SK-N-SH (cell line): Measurements from ENCODE around the gene FAM131A. TPM values are rescaled to one million over a fixed set of nuclear protein-coding genes. Genes with fewer than 3 reads are reported as not detected.

Experiments used
- CTCF ChIA-PET: fragments of 300-600, 350-600 bp; formaldehyde crosslinking; extraction: SDS; loops from one replicate; lab custom pipeline; 2021; lab: Yijun Ruan, JAX
- POLR2A ChIA-PET: fragments of 350-600 bp; sonication (Branson Sonifier 250); formaldehyde crosslinking; extraction: SDS; loops from one replicate; lab custom pipeline; 2020; ENCODE audit warnings: antibody characterized with exemption, inconsistent platforms; lab: Yijun Ruan, JAX
- DNase-seq: peaks from one replicate; pipeline ENCODE4 v3.0.0; 2012
- H2AFZ ChIP-seq: fragments of 200-600 bp; sonication (generic); 2 replicates; pipeline ENCODE4 v1.8.1; 2016; ENCODE audit warnings: antibody characterized with exemption, mild to moderate bottlenecking, low read depth
- H3F3A ChIP-seq: fragments of 200-600 bp; sonication (generic); replicated peaks from 2 replicates; pipeline ENCODE3; 2016; ENCODE audit warnings: antibody characterized with exemption, mild to moderate bottlenecking; ENCODE audit not compliant: insufficient read depth
- H3K27ac ChIP-seq, 2 experiments: fragments of 200-500 bp in 1 of 2; fragments of 200-600 bp in 1 of 2; sonication (Bioruptor generic) in 1 of 2; sonication (generic), shearing (Covaris generic) in 1 of 2; 2 replicates each; pipeline versions ENCODE4 v1.5.1 to v1.6.1; 2014 to 2016; ENCODE audit warnings: low read depth in 2 of 2, inconsistent platforms in 1 of 2, low read length in 1 of 2, mild to moderate bottlenecking in 1 of 2, mixed read lengths in 1 of 2
- H3K27me3 ChIP-seq: fragments of 200-600 bp; sonication (generic), shearing (Covaris generic); 2 replicates; pipeline ENCODE4 v1.6.1; 2016; ENCODE audit warnings: mixed run types; ENCODE audit not compliant: insufficient read depth
- H3K36me3 ChIP-seq, 2 experiments: fragments of 200-500 bp in 1 of 2; fragments of 200-600 bp in 1 of 2; sonication (Bioruptor generic) in 1 of 2; sonication (generic) in 1 of 2; replicated peaks in 1 of 2; 2 replicates each; pipeline versions ENCODE3 to v1.5.1; 2014 to 2016; ENCODE audit warnings: low read length in 1 of 2, mild to moderate bottlenecking in 1 of 2; ENCODE audit not compliant: insufficient read depth in 2 of 2, control insufficient read depth in 1 of 2
- H3K4me1 ChIP-seq, 2 experiments: fragments of 200-500 bp in 1 of 2; fragments of 200-600 bp in 1 of 2; sonication (Bioruptor generic) in 1 of 2; sonication (generic), shearing (Covaris generic) in 1 of 2; 2 replicates each; pipeline versions ENCODE4 v1.5.1 to v1.6.1; 2014 to 2016; ENCODE audit warnings: low read depth in 1 of 2, low read length in 1 of 2, mixed run types in 1 of 2; ENCODE audit not compliant: insufficient read depth in 2 of 2, control insufficient read depth in 1 of 2
- H3K4me2 ChIP-seq: fragments of 200-600 bp; sonication (generic), shearing (Covaris generic); 2 replicates; pipeline ENCODE4 v1.6.1; 2017; ENCODE audit warnings: mixed run types
- H3K4me3 ChIP-seq, 2 experiments: fragments of 200-500 bp in 1 of 2; fragments of 200-600 bp in 1 of 2; sonication (Bioruptor generic) in 1 of 2; sonication (generic), shearing (Covaris generic) in 1 of 2; 2 replicates each; pipeline versions ENCODE4 v1.5.1 to v1.8.1; 2014 to 2016; ENCODE audit warnings: low read depth in 2 of 2, inconsistent platforms in 1 of 2, low read length in 1 of 2, mild to moderate bottlenecking in 1 of 2, mixed read lengths in 1 of 2, moderate library complexity in 1 of 2
- H3K79me2 ChIP-seq: fragments of 200-600 bp; sonication (generic); 2 replicates; pipeline ENCODE4 v1.8.1; 2017; ENCODE audit warnings: mild to moderate bottlenecking; ENCODE audit not compliant: insufficient read depth
- H3K9ac ChIP-seq: fragments of 200-600 bp; sonication (generic); 2 replicates; pipeline ENCODE4 v1.6.1; 2017; ENCODE audit warnings: mixed run types
- H3K9me2 ChIP-seq: fragments of 200-600 bp; sonication (generic); 2 replicates; pipeline ENCODE4 v1.6.1; 2017; ENCODE audit warnings: mixed run types
- H3K9me3 ChIP-seq: fragments of 200-600 bp; sonication (generic); 2 replicates; pipeline ENCODE4 v1.6.1; 2017; ENCODE audit warnings: mixed run types, mild to moderate bottlenecking, moderate library complexity
- H4K20me1 ChIP-seq: fragments of 200-600 bp; sonication (generic); 2 replicates; pipeline ENCODE4 v1.6.1; 2017; ENCODE audit warnings: mild to moderate bottlenecking, mixed run types; ENCODE audit not compliant: insufficient read depth
- MXI1 ChIP-seq: IDR thresholded peaks from 2 replicates; pipeline ENCODE4 v1.6.1; 2012; ENCODE audit warnings: mild to moderate bottlenecking, low read depth, low read length, improper control_type of control experiment
- WGBS: methylation state at CpG from one replicate; pipeline ENCODE4 v1.1.6; 2017; ENCODE audit warnings: low lambda C conversion rate; 5-methylcytosine and 5-hydroxymethylcytosine counted together
- polyA plus RNA-seq, 3 experiments: library from polyadenylated mRNA; depleted of rRNA; stranded (reverse); fragments of >200 nt; gene quantifications; 2 replicates each; pipeline ENCODE4 v1.2.3, GENCODE V29; 2012
- TF ChIP-seq, protein P1 (sequence below): IDR thresholded peaks from 2 replicates; pipeline ENCODE4; 2012
- TF ChIP-seq, protein P2 (sequence below): fragments of 200-600 bp; sonication (generic); IDR thresholded peaks from 2 replicates; pipeline ENCODE4 v1.6.1; 2017; ENCODE audit warnings: antibody characterized with exemption, mild to moderate bottlenecking, moderate library complexity
- TF ChIP-seq, protein P3 (sequence below): IDR thresholded peaks from 2 replicates; pipeline ENCODE4 v1.4.0; 2012; ENCODE audit warnings: low read depth
- TF ChIP-seq, protein P4 (sequence below): IDR thresholded peaks from 2 replicates; pipeline ENCODE4 v1.4.0; 2012; ENCODE audit warnings: low read depth, borderline replicate concordance
- TF ChIP-seq, protein P5 (sequence below): IDR thresholded peaks from 2 replicates; pipeline ENCODE4 v1.4.0; 2012; ENCODE audit warnings: low read depth, borderline replicate concordance
- TF ChIP-seq, protein P6 (sequence below): fragments of 150-350 bp; IDR thresholded peaks from 2 replicates; pipeline ENCODE4 v1.6.1; 2017; ENCODE audit warnings: antibody characterized with exemption, low read length, low read depth, borderline replicate concordance

The FAM131A gene
- polyA plus RNA-seq, 1 of the 3 experiments (the other 2 are of a cell fraction) = 31.6 TPM

DNA sequence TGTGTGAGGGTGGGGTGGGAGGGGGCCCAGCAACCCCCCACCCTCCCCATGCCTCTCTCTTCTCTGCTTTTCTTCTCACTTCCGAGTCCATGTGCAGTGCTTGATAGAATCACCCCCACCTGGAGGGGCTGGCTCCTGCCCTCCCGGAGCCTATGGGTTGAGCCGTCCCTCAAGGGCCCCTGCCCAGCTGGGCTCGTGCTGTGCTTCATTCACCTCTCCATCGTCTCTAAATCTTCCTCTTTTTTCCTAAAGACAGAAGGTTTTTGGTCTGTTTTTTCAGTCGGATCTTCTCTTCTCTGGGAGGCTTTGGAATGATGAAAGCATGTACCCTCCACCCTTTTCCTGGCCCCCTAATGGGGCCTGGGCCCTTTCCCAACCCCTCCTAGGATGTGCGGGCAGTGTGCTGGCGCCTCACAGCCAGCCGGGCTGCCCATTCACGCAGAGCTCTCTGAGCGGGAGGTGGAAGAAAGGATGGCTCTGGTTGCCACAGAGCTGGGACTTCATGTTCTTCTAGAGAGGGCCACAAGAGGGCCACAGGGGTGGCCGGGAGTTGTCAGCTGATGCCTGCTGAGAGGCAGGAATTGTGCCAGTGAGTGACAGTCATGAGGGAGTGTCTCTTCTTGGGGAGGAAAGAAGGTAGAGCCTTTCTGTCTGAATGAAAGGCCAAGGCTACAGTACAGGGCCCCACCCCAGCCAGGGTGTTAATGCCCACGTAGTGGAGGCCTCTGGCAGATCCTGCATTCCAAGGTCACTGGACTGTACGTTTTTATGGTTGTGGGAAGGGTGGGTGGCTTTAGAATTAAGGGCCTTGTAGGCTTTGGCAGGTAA is 8.1 kb downstream of the FAM131A start:
- no peaks in the 10 kb centered on the region for H3K9me3 ChIP-seq
- peaks cover 3 to 37% of the 10 kb centered on the region in 2 experiments for H3K36me3 ChIP-seq
- 77% methylated on average over 9 of the region's 14 CpGs for WGBS
- H3K4me2 ChIP-seq = no peak overlapping the region
- POLR2A ChIA-PET = interaction anchor here (0.9 to 3.0 kb wide), 3 partner anchors 8 to 16 kb away, joined by 4 to 11 read pairs (median 4); partner anchors contain the start of genes CLCN2, FAM131A and POLR2H
- CTCF ChIA-PET = interaction anchor here (1.0 to 5.3 kb wide), 6 partner anchors 8 to 96 kb away, joined by 3 to 42 read pairs (median 3); partner anchors contain the start of genes EEF1AKMT4 and FAM131A
- H3K79me2 ChIP-seq = peaks cover 16% of the 10 kb centered on the region; the same call in 1 of the 2 replicates
- H4K20me1 ChIP-seq = 0 out of 2 replicates have a peak, but pooled peaks cover 5% of the 10 kb centered on the region
- H2AFZ ChIP-seq = no peak overlapping the region
- peaks cover 4% of the 10 kb centered on the region for H3F3A ChIP-seq
- TF ChIP-seq, protein P1, sequence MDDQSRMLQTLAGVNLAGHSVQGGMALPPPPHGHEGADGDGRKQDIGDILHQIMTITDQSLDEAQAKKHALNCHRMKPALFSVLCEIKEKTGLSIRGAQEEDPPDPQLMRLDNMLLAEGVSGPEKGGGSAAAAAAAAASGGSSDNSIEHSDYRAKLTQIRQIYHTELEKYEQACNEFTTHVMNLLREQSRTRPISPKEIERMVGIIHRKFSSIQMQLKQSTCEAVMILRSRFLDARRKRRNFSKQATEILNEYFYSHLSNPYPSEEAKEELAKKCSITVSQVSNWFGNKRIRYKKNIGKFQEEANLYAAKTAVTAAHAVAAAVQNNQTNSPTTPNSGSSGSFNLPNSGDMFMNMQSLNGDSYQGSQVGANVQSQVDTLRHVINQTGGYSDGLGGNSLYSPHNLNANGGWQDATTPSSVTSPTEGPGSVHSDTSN = peak; percentile 71
- TF ChIP-seq, protein P2, sequence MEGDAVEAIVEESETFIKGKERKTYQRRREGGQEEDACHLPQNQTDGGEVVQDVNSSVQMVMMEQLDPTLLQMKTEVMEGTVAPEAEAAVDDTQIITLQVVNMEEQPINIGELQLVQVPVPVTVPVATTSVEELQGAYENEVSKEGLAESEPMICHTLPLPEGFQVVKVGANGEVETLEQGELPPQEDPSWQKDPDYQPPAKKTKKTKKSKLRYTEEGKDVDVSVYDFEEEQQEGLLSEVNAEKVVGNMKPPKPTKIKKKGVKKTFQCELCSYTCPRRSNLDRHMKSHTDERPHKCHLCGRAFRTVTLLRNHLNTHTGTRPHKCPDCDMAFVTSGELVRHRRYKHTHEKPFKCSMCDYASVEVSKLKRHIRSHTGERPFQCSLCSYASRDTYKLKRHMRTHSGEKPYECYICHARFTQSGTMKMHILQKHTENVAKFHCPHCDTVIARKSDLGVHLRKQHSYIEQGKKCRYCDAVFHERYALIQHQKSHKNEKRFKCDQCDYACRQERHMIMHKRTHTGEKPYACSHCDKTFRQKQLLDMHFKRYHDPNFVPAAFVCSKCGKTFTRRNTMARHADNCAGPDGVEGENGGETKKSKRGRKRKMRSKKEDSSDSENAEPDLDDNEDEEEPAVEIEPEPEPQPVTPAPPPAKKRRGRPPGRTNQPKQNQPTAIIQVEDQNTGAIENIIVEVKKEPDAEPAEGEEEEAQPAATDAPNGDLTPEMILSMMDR = peak; percentile 54
- TF ChIP-seq, protein P3, sequence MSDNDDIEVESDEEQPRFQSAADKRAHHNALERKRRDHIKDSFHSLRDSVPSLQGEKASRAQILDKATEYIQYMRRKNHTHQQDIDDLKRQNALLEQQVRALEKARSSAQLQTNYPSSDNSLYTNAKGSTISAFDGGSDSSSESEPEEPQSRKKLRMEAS = no peak
- TF ChIP-seq, protein P4, sequence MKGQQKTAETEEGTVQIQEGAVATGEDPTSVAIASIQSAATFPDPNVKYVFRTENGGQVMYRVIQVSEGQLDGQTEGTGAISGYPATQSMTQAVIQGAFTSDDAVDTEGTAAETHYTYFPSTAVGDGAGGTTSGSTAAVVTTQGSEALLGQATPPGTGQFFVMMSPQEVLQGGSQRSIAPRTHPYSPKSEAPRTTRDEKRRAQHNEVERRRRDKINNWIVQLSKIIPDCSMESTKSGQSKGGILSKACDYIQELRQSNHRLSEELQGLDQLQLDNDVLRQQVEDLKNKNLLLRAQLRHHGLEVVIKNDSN = peak; percentile 40; the same call in 1 of the 2 replicates
- TF ChIP-seq, protein P5, sequence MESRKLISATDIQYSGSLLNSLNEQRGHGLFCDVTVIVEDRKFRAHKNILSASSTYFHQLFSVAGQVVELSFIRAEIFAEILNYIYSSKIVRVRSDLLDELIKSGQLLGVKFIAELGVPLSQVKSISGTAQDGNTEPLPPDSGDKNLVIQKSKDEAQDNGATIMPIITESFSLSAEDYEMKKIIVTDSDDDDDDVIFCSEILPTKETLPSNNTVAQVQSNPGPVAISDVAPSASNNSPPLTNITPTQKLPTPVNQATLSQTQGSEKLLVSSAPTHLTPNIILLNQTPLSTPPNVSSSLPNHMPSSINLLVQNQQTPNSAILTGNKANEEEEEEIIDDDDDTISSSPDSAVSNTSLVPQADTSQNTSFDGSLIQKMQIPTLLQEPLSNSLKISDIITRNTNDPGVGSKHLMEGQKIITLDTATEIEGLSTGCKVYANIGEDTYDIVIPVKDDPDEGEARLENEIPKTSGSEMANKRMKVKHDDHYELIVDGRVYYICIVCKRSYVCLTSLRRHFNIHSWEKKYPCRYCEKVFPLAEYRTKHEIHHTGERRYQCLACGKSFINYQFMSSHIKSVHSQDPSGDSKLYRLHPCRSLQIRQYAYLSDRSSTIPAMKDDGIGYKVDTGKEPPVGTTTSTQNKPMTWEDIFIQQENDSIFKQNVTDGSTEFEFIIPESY = no peak
- 0 out of 2 replicates have a peak, but pooled peaks have one; percentile 26 for TF ChIP-seq MXI1
- TF ChIP-seq, protein P6, sequence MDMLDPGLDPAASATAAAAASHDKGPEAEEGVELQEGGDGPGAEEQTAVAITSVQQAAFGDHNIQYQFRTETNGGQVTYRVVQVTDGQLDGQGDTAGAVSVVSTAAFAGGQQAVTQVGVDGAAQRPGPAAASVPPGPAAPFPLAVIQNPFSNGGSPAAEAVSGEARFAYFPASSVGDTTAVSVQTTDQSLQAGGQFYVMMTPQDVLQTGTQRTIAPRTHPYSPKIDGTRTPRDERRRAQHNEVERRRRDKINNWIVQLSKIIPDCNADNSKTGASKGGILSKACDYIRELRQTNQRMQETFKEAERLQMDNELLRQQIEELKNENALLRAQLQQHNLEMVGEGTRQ = no peak
- no peaks in the 10 kb centered on the region for H3K9me2 ChIP-seq
- DNase-seq = peak; percentile 73
- H3K4me1 ChIP-seq = peaks cover 0 to under 1% of the 10 kb centered on the region in 2 experiments; a peak in 2 of 4 replicates
- no peak overlapping the region for H3K9ac ChIP-seq
- H3K4me3 ChIP-seq = no peak overlapping the region
- H3K27ac ChIP-seq = no peak overlapping the region
- no peaks in the 10 kb centered on the region for H3K27me3 ChIP-seq
